H9 (cell line): ENCODE results near the gene FUT4. TPM values are rescaled to one million over a fixed set of nuclear protein-coding genes. Genes with fewer than 3 reads are reported as not detected.

Source experiments
- DNase-seq: peaks from one replicate; pipeline ENCODE4 v3.0.0-alpha.2; 2017
- H2AFZ ChIP-seq: one replicate; pipeline ENCODE4 v1.6.1; 2013; ENCODE audit warnings: mild to moderate bottlenecking, low read length, control low read depth, moderate library complexity
- H2AK5ac ChIP-seq: 2 replicates; pipeline ENCODE4 v1.6.1; 2013; ENCODE audit warnings: low read length, control low read depth, mixed read lengths; ENCODE audit not compliant: insufficient read length
- H2BK120ac ChIP-seq: one replicate; pipeline ENCODE4 v1.6.1; 2013; ENCODE audit warnings: low read depth, mild to moderate bottlenecking, low read length, control low read depth, inconsistent platforms; ENCODE audit not compliant: poor library complexity, severe bottlenecking
- H2BK12ac ChIP-seq: 2 replicates; pipeline ENCODE4 v1.6.1; 2013; ENCODE audit warnings: low read length, control low read depth, mixed read lengths, low read depth; ENCODE audit not compliant: insufficient read length
- H2BK15ac ChIP-seq: 2 replicates; pipeline ENCODE4 v1.6.1; 2013; ENCODE audit warnings: low read depth, low read length, control low read depth
- H2BK20ac ChIP-seq: one replicate; pipeline ENCODE4 v1.6.1; 2013; ENCODE audit warnings: low read depth, mild to moderate bottlenecking, low read length, control low read depth, inconsistent platforms; ENCODE audit not compliant: poor library complexity, severe bottlenecking
- H2BK5ac ChIP-seq: 2 replicates; pipeline ENCODE4 v1.6.1; 2013; ENCODE audit warnings: low read length, control low read depth, mixed read lengths; ENCODE audit not compliant: insufficient read length
- H3K14ac ChIP-seq: 2 replicates; pipeline ENCODE4 v1.6.1; 2013; ENCODE audit warnings: low read length, control low read depth; ENCODE audit not compliant: insufficient read depth
- H3K18ac ChIP-seq: 2 replicates; pipeline ENCODE4 v1.6.1; 2013; ENCODE audit warnings: low read depth, mild to moderate bottlenecking, mixed read lengths, low read length, control low read depth; ENCODE audit not compliant: insufficient read length
- H3K23ac ChIP-seq: 2 replicates; pipeline ENCODE4 v1.6.1; 2013; ENCODE audit warnings: low read length, control low read depth, mixed read lengths, low read depth; ENCODE audit not compliant: insufficient read length
- H3K23me2 ChIP-seq: 2 replicates; pipeline ENCODE4 v1.6.1; 2013; ENCODE audit warnings: low read depth, mild to moderate bottlenecking, mixed read lengths, low read length, control low read depth; ENCODE audit not compliant: insufficient read length, poor library complexity, severe bottlenecking
- H3K27ac ChIP-seq: 2 replicates; pipeline ENCODE4 v1.5.1; 2013; ENCODE audit warnings: low read length, control low read depth, mixed read lengths, low read depth; ENCODE audit not compliant: insufficient read length
- H3K27me3 ChIP-seq: 2 replicates; pipeline ENCODE4 v1.6.1; 2013; ENCODE audit warnings: low read length, control low read depth, inconsistent platforms; ENCODE audit not compliant: insufficient read depth
- H3K4ac ChIP-seq: 2 replicates; pipeline ENCODE4 v1.6.1; 2013; ENCODE audit warnings: low read depth, mild to moderate bottlenecking, control low read depth, inconsistent platforms, low read length, moderate library complexity
- H3K4me1 ChIP-seq: 2 replicates; pipeline ENCODE4 v1.6.1; 2013; ENCODE audit warnings: low read length, control low read depth, inconsistent platforms; ENCODE audit not compliant: insufficient read depth
- H3K4me2 ChIP-seq: 2 replicates; pipeline ENCODE4 v1.6.1; 2013; ENCODE audit warnings: low read length, control low read depth, mixed read lengths; ENCODE audit not compliant: insufficient read length, insufficient read depth
- H3K56ac ChIP-seq: 2 replicates; pipeline ENCODE4 v1.6.1; 2013; ENCODE audit warnings: low read depth, mild to moderate bottlenecking, mixed read lengths, low read length, control low read depth; ENCODE audit not compliant: insufficient read length
- H3K79me1 ChIP-seq: 2 replicates; pipeline ENCODE4 v1.6.1; 2013; ENCODE audit warnings: low read depth, mild to moderate bottlenecking, moderate library complexity, low read length, control low read depth, inconsistent platforms; ENCODE audit not compliant: insufficient read depth, poor library complexity, severe bottlenecking
- H3K79me2 ChIP-seq: 2 replicates; pipeline ENCODE4 v1.6.1; 2013; ENCODE audit warnings: low read length, control low read depth, inconsistent platforms; ENCODE audit not compliant: insufficient read depth
- H3K9ac ChIP-seq: 2 replicates; pipeline ENCODE4 v1.6.1; 2013; ENCODE audit warnings: low read length, control low read depth, mixed read lengths; ENCODE audit not compliant: insufficient read length; ENCODE audit errors: extremely low read depth
- H3K9me3 ChIP-seq: one replicate; pipeline ENCODE4 v1.6.1; 2013; ENCODE audit warnings: low read depth, low read length, inconsistent platforms; ENCODE audit not compliant: control insufficient read depth
- H3T11ph ChIP-seq: one replicate; pipeline ENCODE4 v1.6.1; 2013; ENCODE audit warnings: mild to moderate bottlenecking, low read length, control low read depth, inconsistent platforms
- H4K20me1 ChIP-seq: one replicate; pipeline ENCODE4 v1.6.1; 2013; ENCODE audit not compliant: control insufficient read depth, insufficient read length, insufficient read depth
- H4K5ac ChIP-seq: 2 replicates; pipeline ENCODE4 v1.6.1; 2013; ENCODE audit warnings: low read depth, mild to moderate bottlenecking, mixed read lengths, low read length, control low read depth; ENCODE audit not compliant: insufficient read length
- H4K8ac ChIP-seq: replicated peaks from 2 replicates; pipeline ENCODE4 v1.6.1; 2013; ENCODE audit warnings: low read length, control low read depth, mixed read lengths, low read depth; ENCODE audit not compliant: insufficient read length
- H4K91ac ChIP-seq: 2 replicates; pipeline ENCODE4 v1.6.1; 2013; ENCODE audit warnings: low read depth, mild to moderate bottlenecking, moderate library complexity, mixed read lengths, low read length, control low read depth; ENCODE audit not compliant: insufficient read length
- H3K27ac Mint-ChIP-seq, 3 experiments: 2 replicates in 2 of 3; 3 replicates in 1 of 3; pipeline ENCODE4 v1.8.0; 2020 to 2021; ENCODE audit warnings: mixed read lengths in 3 of 3, mild to moderate bottlenecking in 1 of 3, moderate library complexity in 1 of 3
- H3K27me3 Mint-ChIP-seq: 2 replicates; pipeline ENCODE4 v1.8.0; 2021; ENCODE audit warnings: low read depth, mild to moderate bottlenecking, moderate library complexity, mixed read lengths
- H3K36me3 Mint-ChIP-seq, 3 experiments: 2 replicates in 2 of 3; 3 replicates in 1 of 3; pipeline ENCODE4 v1.8.0; 2020 to 2021; ENCODE audit warnings: low read depth in 3 of 3, mixed read lengths in 3 of 3; ENCODE audit not compliant: insufficient read depth in 1 of 3
- H3K4me1 Mint-ChIP-seq, 2 experiments: 2 replicates each; pipeline ENCODE4 v1.8.0; 2020; ENCODE audit warnings: mixed read lengths in 2 of 2
- H3K4me3 Mint-ChIP-seq, 2 experiments: 2 replicates in 1 of 2; 3 replicates in 1 of 2; pipeline ENCODE4 v1.8.0; 2020 to 2021; ENCODE audit warnings: mild to moderate bottlenecking in 2 of 2, mixed read lengths in 2 of 2, moderate library complexity in 1 of 2
- H3K9me3 Mint-ChIP-seq, 2 experiments: 2 replicates in 1 of 2; 3 replicates in 1 of 2; pipeline ENCODE4 v1.8.0; 2020; ENCODE audit warnings: mild to moderate bottlenecking in 2 of 2, mixed read lengths in 2 of 2, moderate library complexity in 1 of 2
- WGBS: extraction: QIAGEN DNeasy Blood & Tissue Kit; methylation state at CpG from one replicate; pipeline ENCODE4 v1.1.7; 2013; ENCODE audit warnings: missing lambda C conversion rate, low lambda C conversion rate, mixed read lengths; ENCODE audit not compliant: insufficient read length; ENCODE audit errors: extremely low coverage; 5-methylcytosine and 5-hydroxymethylcytosine counted together
- total RNA-seq: library from RNA; stranded (reverse); gene quantifications from 2 replicates; pipeline ENCODE4 v1.2.1, GENCODE V29; 2021
- TF ChIP-seq, protein P1 (sequence below): fragments of 200-600 bp; sonication (generic); conservative IDR thresholded peaks from 3 replicates; pipeline ENCODE4 v1.8.0; 2021; ENCODE audit warnings: antibody characterized with exemption, mild to moderate bottlenecking

The FUT4 gene
- total RNA-seq, 1 experiment from 2014 or later, result 5.3 TPM

DNA sequence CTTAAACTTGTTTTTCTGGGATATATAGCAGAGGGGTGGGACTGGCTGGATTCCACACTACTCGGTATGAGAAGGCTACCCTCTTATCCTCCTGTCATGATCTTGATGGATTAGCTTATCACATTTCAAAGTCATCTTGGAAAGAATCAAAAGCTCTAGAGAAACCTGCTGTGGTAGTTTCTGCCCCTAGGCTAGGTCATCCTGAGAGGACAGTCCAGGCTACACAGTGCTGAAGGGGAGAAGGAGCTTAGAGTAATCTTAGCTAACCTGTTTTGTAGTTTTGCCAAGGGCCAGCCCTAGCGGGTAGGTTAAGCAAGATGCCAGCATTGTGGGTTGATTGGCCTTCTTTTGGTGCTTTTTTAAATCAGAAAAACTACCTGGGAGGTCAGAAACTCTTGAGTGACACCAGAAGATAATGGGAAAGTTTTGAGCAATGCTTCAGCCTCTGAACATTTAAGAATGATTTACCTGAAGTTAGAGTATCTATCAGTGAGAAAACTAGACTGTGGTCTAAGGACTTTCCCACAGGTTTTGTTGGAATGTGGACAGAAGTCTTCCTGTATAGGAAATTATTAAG, 44.7 kb downstream of the FUT4 start:
- Mint-ChIP-seq H3K27ac (no peak overlapping the region), H3K27me3 (peaks cover 16% of the 10 kb centered on the region), H3K36me3 (no peaks in the 10 kb centered on the region), H3K9me3 (no peaks in the 10 kb centered on the region), H3K4me3 (no peak overlapping the region), H3K4me1 (no peaks in the 10 kb centered on the region)
- Histone ChIP-seq H3K18ac (no peak overlapping the region), H3K4ac (no peak overlapping the region), H4K91ac (no peak overlapping the region), H3K79me1 (no peaks in the 10 kb centered on the region), H3K14ac (no peak overlapping the region), H2BK12ac (no peak overlapping the region), H2BK20ac (no peak overlapping the region), H3K9me3 (no peaks in the 10 kb centered on the region), H3T11ph (no peak overlapping the region), H4K20me1 (no peaks in the 10 kb centered on the region), H3K9ac (no peak overlapping the region), H3K4me2 (no peak overlapping the region), H2BK15ac (no peak overlapping the region), H3K27me3 (no peaks in the 10 kb centered on the region), H2BK120ac (no peak overlapping the region), H4K8ac (no peak overlapping the region), H2BK5ac (no peak overlapping the region), H3K23ac (no peak overlapping the region), H3K79me2 (no peaks in the 10 kb centered on the region), H3K56ac (no peak overlapping the region), H3K23me2 (no peaks in the 10 kb centered on the region), H4K5ac (no peak overlapping the region), H2AK5ac (no peak overlapping the region), H2AFZ (no peak overlapping the region), H3K27ac (no peak overlapping the region), H3K4me1 (no peaks in the 10 kb centered on the region)
- no peak for DNase-seq
- TF ChIP-seq, protein P1, sequence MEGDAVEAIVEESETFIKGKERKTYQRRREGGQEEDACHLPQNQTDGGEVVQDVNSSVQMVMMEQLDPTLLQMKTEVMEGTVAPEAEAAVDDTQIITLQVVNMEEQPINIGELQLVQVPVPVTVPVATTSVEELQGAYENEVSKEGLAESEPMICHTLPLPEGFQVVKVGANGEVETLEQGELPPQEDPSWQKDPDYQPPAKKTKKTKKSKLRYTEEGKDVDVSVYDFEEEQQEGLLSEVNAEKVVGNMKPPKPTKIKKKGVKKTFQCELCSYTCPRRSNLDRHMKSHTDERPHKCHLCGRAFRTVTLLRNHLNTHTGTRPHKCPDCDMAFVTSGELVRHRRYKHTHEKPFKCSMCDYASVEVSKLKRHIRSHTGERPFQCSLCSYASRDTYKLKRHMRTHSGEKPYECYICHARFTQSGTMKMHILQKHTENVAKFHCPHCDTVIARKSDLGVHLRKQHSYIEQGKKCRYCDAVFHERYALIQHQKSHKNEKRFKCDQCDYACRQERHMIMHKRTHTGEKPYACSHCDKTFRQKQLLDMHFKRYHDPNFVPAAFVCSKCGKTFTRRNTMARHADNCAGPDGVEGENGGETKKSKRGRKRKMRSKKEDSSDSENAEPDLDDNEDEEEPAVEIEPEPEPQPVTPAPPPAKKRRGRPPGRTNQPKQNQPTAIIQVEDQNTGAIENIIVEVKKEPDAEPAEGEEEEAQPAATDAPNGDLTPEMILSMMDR, result no peak
- no CpG with 5 or more reads among the region's 2 CpGs for WGBS
